Activated CD8-positive, alpha-beta T cell treated with anti-CD3 and anti-CD28 coated beads for 36 hours (primary cell): Measurements from ENCODE around the gene ZDHHC3. TPM values are rescaled to one million over a fixed set of nuclear protein-coding genes. Genes with fewer than 3 reads are reported as not detected.
A peak's percentile ranks its signal among the peaks of the same experiment; 100 is the strongest.

ENCODE experiments used
- ATAC-seq: fragments of 200-7000 bp; cut with Tn5 transposase; one replicate; pipeline ENCODE4 v1.10.0; 2021; ENCODE audit warnings: mild to moderate bottlenecking, moderate library complexity
- CTCF ChIA-PET: fragments of 350-600 bp; sonication (Branson Sonifier 250); formaldehyde crosslinking; loops from one replicate; lab custom pipeline; 2021; ENCODE audit warnings: antibody characterized with exemption; lab: Charles Lee
- POLR2A ChIA-PET: fragments of 350-600 bp; sonication (Branson Sonifier 250); formaldehyde crosslinking; loops from one replicate; lab custom pipeline; 2021; ENCODE audit warnings: antibody characterized with exemption; lab: Charles Lee
- DNase-seq: peaks from one replicate; pipeline ENCODE4 v3.0.0-alpha.2; 2020
- H3K27ac Mint-ChIP-seq: one replicate; pipeline ENCODE4 v1.8.0; 2021; ENCODE audit warnings: mild to moderate bottlenecking, mixed read lengths
- H3K27me3 Mint-ChIP-seq: one replicate; pipeline ENCODE4 v1.8.0; 2021; ENCODE audit warnings: mixed read lengths
- H3K36me3 Mint-ChIP-seq: one replicate; pipeline ENCODE4 v1.8.0; 2021; ENCODE audit warnings: low read depth, mixed read lengths
- H3K4me1 Mint-ChIP-seq: one replicate; pipeline ENCODE4 v1.8.0; 2021; ENCODE audit warnings: low read depth, mixed read lengths
- H3K4me3 Mint-ChIP-seq: one replicate; pipeline ENCODE4 v1.8.0; 2021; ENCODE audit warnings: mild to moderate bottlenecking, moderate library complexity, mixed read lengths
- H3K9me3 Mint-ChIP-seq: one replicate; pipeline ENCODE4 v1.8.0; 2021; ENCODE audit warnings: mixed read lengths
- intact Hi-C: fragments of 100-400 bp; cut with micrococcal nuclease; formaldehyde crosslinking; loops from one replicate; pipeline ENCODE4 v1.10.0; 2022
- total RNA-seq, 2 experiments: library from RNA; stranded (reverse); gene quantifications; one replicate each; pipeline ENCODE4 v1.2.3, GENCODE V29; 2021
- TF ChIP-seq, protein P1 (sequence below): fragments of 200-600 bp; IDR thresholded peaks from one replicate; pipeline ENCODE4 v1.8.0; 2022; ENCODE audit warnings: antibody characterized with exemption, mild to moderate bottlenecking

The ZDHHC3 gene
- total RNA-seq, 2 experiments from 2014 or later = 28.6 to 36.0 TPM

DNA sequence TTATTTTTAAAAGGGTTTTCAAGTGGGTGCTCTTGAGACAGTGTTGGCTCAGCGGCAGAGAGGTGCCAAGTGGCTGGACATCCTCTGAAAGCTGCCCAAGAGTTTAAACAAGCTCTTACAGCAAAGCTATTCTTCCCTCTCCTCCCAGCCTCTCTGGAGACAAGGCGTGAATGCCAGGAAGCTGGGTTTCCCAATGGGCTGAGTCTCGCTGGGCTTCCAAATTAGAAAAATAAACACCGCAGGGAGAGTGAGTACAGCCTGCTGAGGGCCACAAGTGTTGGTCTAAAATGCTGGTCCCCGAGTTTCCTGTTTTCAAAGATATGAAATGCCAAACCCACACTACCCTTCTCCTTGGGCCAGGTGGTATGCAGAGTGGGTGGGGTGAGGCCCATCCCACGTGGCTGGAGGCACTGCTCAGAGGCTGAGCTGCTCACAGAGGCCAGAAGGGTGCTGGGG lies 36.4 kb downstream of the ZDHHC3 start:
- POLR2A ChIA-PET = no interaction called here
- peaks cover 6% of the 10 kb centered on the region for H3K4me1 Mint-ChIP-seq
- DNase-seq (no peak), ATAC-seq (no peak)
- no peak overlapping the region for H3K4me3 Mint-ChIP-seq
- H3K27ac Mint-ChIP-seq = no peak overlapping the region
- TF ChIP-seq, protein P1, sequence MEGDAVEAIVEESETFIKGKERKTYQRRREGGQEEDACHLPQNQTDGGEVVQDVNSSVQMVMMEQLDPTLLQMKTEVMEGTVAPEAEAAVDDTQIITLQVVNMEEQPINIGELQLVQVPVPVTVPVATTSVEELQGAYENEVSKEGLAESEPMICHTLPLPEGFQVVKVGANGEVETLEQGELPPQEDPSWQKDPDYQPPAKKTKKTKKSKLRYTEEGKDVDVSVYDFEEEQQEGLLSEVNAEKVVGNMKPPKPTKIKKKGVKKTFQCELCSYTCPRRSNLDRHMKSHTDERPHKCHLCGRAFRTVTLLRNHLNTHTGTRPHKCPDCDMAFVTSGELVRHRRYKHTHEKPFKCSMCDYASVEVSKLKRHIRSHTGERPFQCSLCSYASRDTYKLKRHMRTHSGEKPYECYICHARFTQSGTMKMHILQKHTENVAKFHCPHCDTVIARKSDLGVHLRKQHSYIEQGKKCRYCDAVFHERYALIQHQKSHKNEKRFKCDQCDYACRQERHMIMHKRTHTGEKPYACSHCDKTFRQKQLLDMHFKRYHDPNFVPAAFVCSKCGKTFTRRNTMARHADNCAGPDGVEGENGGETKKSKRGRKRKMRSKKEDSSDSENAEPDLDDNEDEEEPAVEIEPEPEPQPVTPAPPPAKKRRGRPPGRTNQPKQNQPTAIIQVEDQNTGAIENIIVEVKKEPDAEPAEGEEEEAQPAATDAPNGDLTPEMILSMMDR = no peak
- H3K27me3 Mint-ChIP-seq = no peaks in the 10 kb centered on the region
- intact Hi-C loops = no loop called here
- H3K36me3 Mint-ChIP-seq = peaks cover 22% of the 10 kb centered on the region
- CTCF ChIA-PET = no interaction called here
- H3K9me3 Mint-ChIP-seq = no peaks in the 10 kb centered on the region

DNA sequence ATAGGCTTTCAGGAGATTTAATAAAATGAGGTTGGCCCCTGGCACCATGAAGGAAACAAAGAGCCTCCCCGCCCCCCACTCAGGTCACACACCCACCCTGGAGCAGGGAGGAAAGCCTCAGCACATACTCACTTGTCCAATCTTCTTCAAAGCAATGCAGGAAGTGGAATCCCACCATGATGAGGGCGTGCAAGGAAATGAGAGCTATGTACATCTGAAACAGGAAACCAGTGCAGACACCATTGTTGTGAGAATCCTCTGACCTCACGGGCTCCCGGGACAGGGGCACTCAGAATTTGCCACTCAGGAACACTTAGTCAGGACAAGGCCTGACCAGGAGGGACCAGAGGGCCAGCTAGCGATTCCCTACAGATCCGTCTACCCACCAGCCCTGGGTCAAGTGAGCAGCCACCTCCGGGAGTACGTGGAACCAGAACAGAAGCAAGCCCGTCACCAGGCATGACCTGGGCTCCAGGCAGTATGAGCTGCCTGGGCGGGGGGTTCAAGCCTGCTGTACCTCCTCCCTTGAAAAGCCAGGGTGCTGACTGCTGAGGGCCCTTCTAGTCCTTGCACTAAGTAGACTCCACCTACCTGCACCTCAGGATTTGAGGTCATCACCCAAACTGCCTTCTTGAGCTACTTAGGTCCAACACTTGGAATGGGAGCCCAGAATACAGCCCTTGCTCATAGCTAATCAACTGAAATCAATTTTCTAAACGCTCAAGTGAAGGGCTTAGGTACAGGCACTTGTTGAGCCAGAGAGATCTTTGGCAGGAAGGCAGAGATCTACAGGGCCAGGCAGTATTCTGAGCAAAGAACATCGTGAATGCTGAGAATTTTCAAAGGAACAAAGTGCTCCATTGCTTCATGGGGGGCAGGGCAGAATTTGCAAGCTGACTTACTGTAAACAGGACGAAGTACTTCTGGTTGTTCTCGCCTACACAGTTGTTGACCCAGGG lies 42.7 kb downstream of the ZDHHC3 start:
- H3K4me1 Mint-ChIP-seq = peaks cover 6% of the 10 kb centered on the region
- TF ChIP-seq, protein P1 = no peak
- POLR2A ChIA-PET = interaction anchor here (0.6 kb wide), 1 partner anchor 41 kb away, joined by 3 read pairs; no protein-coding TSS in a partner anchor
- H3K36me3 Mint-ChIP-seq = peaks cover 12% of the 10 kb centered on the region
- H3K27ac Mint-ChIP-seq = peak overlapping the region; percentile 5
- H3K27me3 Mint-ChIP-seq = no peaks in the 10 kb centered on the region
- ATAC-seq = no peak
- no peak overlapping the region for H3K4me3 Mint-ChIP-seq
- no peak for DNase-seq
- H3K9me3 Mint-ChIP-seq = no peaks in the 10 kb centered on the region
- intact Hi-C loops = no loop called here
- CTCF ChIA-PET = no interaction called here

- H3K9me3 Mint-ChIP-seq = no peaks in the 10 kb centered on the region
- TF ChIP-seq, protein P1 = no peak
- DNase-seq (no peak), ATAC-seq (no peak)
- ChIA-PET POLR2A (no interaction called here), CTCF (no interaction called here)
- no peak overlapping the region for H3K27ac Mint-ChIP-seq
- peaks cover 13% of the 10 kb centered on the region for H3K36me3 Mint-ChIP-seq
- H3K4me1 Mint-ChIP-seq = peaks cover 6% of the 10 kb centered on the region
- H3K27me3 Mint-ChIP-seq = no peaks in the 10 kb centered on the region
- intact Hi-C loops = no loop called here
- no peak overlapping the region for H3K4me3 Mint-ChIP-seq
Observed at GRCh38 chr3:44932271-44932670, 43.7 kb downstream of the ZDHHC3 start.

DNA sequence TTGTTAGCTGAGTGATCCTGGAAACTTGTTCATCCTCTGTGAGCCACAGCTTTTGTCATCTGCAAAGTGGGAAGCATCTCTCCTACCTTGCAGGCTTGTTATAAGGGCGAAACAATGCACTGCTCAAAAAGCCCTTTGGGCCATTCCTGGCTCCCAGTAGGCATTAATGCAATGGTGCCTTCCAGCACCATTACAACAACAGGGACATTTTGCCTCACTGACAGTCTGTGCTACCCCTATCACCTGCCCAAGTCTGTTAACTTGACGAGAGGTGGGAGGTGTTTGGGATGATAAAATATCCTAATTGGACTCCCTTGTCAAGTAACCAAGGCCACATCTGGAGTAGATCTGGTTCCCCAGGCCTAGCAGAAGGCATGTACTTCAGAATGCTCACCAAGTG lies 44.2 kb downstream of the ZDHHC3 start:
- Mint-ChIP-seq H3K4me1 (peaks cover 6% of the 10 kb centered on the region), H3K36me3 (peaks cover 16% of the 10 kb centered on the region), H3K9me3 (no peaks in the 10 kb centered on the region), H3K4me3 (no peak overlapping the region), H3K27ac (no peak overlapping the region), H3K27me3 (no peaks in the 10 kb centered on the region)
- TF ChIP-seq, protein P1 = no peak
- CTCF ChIA-PET = no interaction called here
- ATAC-seq (no peak), DNase-seq (no peak)
- POLR2A ChIA-PET = no interaction called here
- intact Hi-C loops = no loop called here

- ChIA-PET POLR2A (interaction anchor here (0.5 kb wide), 1 partner anchor 446 kb away, joined by 3 read pairs; no protein-coding TSS in a partner anchor), CTCF (no interaction called here)
- peaks cover under 1% of the 10 kb centered on the region for H3K4me1 Mint-ChIP-seq
- intact Hi-C loops = no loop called here
- no peaks in the 10 kb centered on the region for H3K9me3 Mint-ChIP-seq
- no peak overlapping the region for H3K4me3 Mint-ChIP-seq
- no peak overlapping the region for H3K27ac Mint-ChIP-seq
- ATAC-seq (no peak), DNase-seq (no peak)
- H3K36me3 Mint-ChIP-seq = peaks cover 14% of the 10 kb centered on the region
- TF ChIP-seq, protein P1 = no peak
- no peaks in the 10 kb centered on the region for H3K27me3 Mint-ChIP-seq
Observed at GRCh38 chr3:44930911-44931310, 45.1 kb downstream of the ZDHHC3 start.
